Panc1 (cell line): Measurements from ENCODE around the gene MYLK. TPM values are rescaled to one million over a fixed set of nuclear protein-coding genes. Genes with fewer than 3 reads are reported as not detected.

ENCODE experiments used
- ATAC-seq: fragments of 200-7000 bp; cut with Tn5 transposase; 2 replicates; pipeline ENCODE4 v1.9.1; 2020; ENCODE audit warnings: mild to moderate bottlenecking, moderate library complexity
- BruUV-seq: library from RNA; stranded (reverse); fragments of 400-500 nt; replicated peaks from 2 replicates; lab custom pipeline; 2021; lab: Mats Ljungman, UMichigan
- CTCF ChIA-PET: fragments of 300-600 bp; sonication (Branson Sonifier 250); formaldehyde crosslinking; loops from one replicate; lab custom pipeline; 2022; ENCODE audit warnings: antibody characterized with exemption; lab: Charles Lee
- POLR2A ChIA-PET: fragments of 300-600 bp; sonication (Branson Sonifier 250); formaldehyde crosslinking; loops from one replicate; lab custom pipeline; 2022; ENCODE audit warnings: antibody characterized with exemption; lab: Charles Lee
- DNase-seq: peaks from one replicate; pipeline ENCODE4 v3.0.0-alpha.2; 2010; ENCODE audit warnings: low read depth, low spot score
- H3K27ac ChIP-seq: 2 replicates; pipeline ENCODE4 v1.5.1; 2011; ENCODE audit warnings: mild to moderate bottlenecking, low read length, inconsistent platforms
- H3K27me3 ChIP-seq: fragments of 200-500 bp; sonication (Bioruptor generic); 2 replicates; pipeline ENCODE4 v1.6.0; 2014; ENCODE audit warnings: low read length, inconsistent platforms; ENCODE audit not compliant: control insufficient read depth, insufficient read depth
- H3K36me3 ChIP-seq: fragments of 200-500 bp; sonication (Bioruptor generic); 2 replicates; pipeline ENCODE4 v1.5.1; 2014; ENCODE audit warnings: inconsistent platforms, mild to moderate bottlenecking, low read length, moderate library complexity; ENCODE audit not compliant: control insufficient read depth, insufficient read depth
- H3K4me1 ChIP-seq: 2 replicates; pipeline ENCODE4 v1.5.1; 2011; ENCODE audit warnings: inconsistent platforms, mild to moderate bottlenecking, low read length, moderate library complexity; ENCODE audit not compliant: control insufficient read depth, insufficient read depth
- H3K4me3 ChIP-seq, 2 experiments: 2 replicates each; pipeline ENCODE4 v1.5.1; 2011 to 2012; ENCODE audit warnings: low read depth in 2 of 2, low read length in 2 of 2, mild to moderate bottlenecking in 2 of 2, inconsistent platforms in 1 of 2, moderate library complexity in 1 of 2
- H3K9me3 ChIP-seq: fragments of 200-500 bp; sonication (Bioruptor generic); 2 replicates; pipeline ENCODE4 v1.5.1; 2014; ENCODE audit warnings: low read depth, mild to moderate bottlenecking, inconsistent platforms, low read length, moderate library complexity; ENCODE audit not compliant: control insufficient read depth, insufficient read depth
- CTCF ChIP-seq: fragments of 450-650 bp; IDR thresholded peaks from 2 replicates; pipeline ENCODE4 v1.5.1; 2017; ENCODE audit warnings: mild to moderate bottlenecking
- POLR2AphosphoS5 ChIP-seq: IDR thresholded peaks from 2 replicates; pipeline ENCODE4 v1.6.1; 2012; ENCODE audit warnings: mild to moderate bottlenecking, low read depth, low read length, moderate library complexity
- SIN3A ChIP-seq: IDR thresholded peaks from 2 replicates; pipeline ENCODE4 v1.6.1; 2012; ENCODE audit warnings: low read depth, mild to moderate bottlenecking, low read length, moderate library complexity, borderline replicate concordance; ENCODE audit not compliant: insufficient read depth
- TCF7L2 ChIP-seq: IDR thresholded peaks from 2 replicates; pipeline ENCODE4 v1.6.1; 2011; ENCODE audit warnings: mild to moderate bottlenecking, low read depth, low read length, inconsistent platforms
- in situ Hi-C: cut with HindIII; loops from 2 replicates; pipeline ENCODE4 v1.10.0; 2016; ENCODE audit warnings: low sequenced_read_pairs, low pct_unique_long_range_greater_than_20kb
- intact Hi-C: fragments of 100-400 bp; cut with micrococcal nuclease; formaldehyde crosslinking; loops from one replicate; pipeline ENCODE4 v1.10.0; 2022; ENCODE audit not compliant: unreplicated experiment
- total RNA-seq: library from RNA; stranded (reverse); gene quantifications from one replicate; pipeline ENCODE4 v1.2.1, GENCODE V29; 2021; ENCODE audit not compliant: unreplicated experiment
- TF ChIP-seq, protein P1 (sequence below), 2 experiments: IDR thresholded peaks; 2 replicates each; pipeline ENCODE4 v1.6.1; 2011 to 2012; ENCODE audit warnings: low read depth in 2 of 2, control low read depth in 1 of 2, low read length in 1 of 2, mild to moderate bottlenecking in 1 of 2, moderate library complexity in 1 of 2; ENCODE audit not compliant: insufficient read depth in 1 of 2

The MYLK gene
- total RNA-seq, 1 experiment from 2014 or later: 29.7 TPM

GRCh38 chr3:123926396-123926795 is 42.3 kb upstream of the MYLK start:
- H3K9me3 ChIP-seq: no peaks in the 10 kb centered on the region
- H3K4me3 ChIP-seq: no peak overlapping the region
- DNase-seq (no peak), ATAC-seq (no peak)
- intact Hi-C loops: no loop called here
- ChIA-PET CTCF (interaction anchor here (0.6 kb wide), 1 partner anchor 15 kb away, joined by 3 read pairs; no protein-coding TSS in a partner anchor), POLR2A (no interaction called here)
- H3K36me3 ChIP-seq: peaks cover 7% of the 10 kb centered on the region
- no peak for TF ChIP-seq CTCF
- TF ChIP-seq, protein P1, sequence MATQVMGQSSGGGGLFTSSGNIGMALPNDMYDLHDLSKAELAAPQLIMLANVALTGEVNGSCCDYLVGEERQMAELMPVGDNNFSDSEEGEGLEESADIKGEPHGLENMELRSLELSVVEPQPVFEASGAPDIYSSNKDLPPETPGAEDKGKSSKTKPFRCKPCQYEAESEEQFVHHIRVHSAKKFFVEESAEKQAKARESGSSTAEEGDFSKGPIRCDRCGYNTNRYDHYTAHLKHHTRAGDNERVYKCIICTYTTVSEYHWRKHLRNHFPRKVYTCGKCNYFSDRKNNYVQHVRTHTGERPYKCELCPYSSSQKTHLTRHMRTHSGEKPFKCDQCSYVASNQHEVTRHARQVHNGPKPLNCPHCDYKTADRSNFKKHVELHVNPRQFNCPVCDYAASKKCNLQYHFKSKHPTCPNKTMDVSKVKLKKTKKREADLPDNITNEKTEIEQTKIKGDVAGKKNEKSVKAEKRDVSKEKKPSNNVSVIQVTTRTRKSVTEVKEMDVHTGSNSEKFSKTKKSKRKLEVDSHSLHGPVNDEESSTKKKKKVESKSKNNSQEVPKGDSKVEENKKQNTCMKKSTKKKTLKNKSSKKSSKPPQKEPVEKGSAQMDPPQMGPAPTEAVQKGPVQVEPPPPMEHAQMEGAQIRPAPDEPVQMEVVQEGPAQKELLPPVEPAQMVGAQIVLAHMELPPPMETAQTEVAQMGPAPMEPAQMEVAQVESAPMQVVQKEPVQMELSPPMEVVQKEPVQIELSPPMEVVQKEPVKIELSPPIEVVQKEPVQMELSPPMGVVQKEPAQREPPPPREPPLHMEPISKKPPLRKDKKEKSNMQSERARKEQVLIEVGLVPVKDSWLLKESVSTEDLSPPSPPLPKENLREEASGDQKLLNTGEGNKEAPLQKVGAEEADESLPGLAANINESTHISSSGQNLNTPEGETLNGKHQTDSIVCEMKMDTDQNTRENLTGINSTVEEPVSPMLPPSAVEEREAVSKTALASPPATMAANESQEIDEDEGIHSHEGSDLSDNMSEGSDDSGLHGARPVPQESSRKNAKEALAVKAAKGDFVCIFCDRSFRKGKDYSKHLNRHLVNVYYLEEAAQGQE (IDR thresholded peaks at IDR 0.05; ENCODE audit: insufficient read depth in 1 of 2, low read depth in 2 of 2, low read length in 1 of 2): no peak
- TF ChIP-seq POLR2AphosphoS5: no peak
- TF ChIP-seq TCF7L2: no peak
- TF ChIP-seq SIN3A: no peak
- H3K27me3 ChIP-seq: no peaks in the 10 kb centered on the region
- no peak overlapping the region for H3K27ac ChIP-seq
- no peaks in the 10 kb centered on the region for H3K4me1 ChIP-seq
- in situ Hi-C loops: no loop called here
- BruUV-seq: no TSS peak

DNA sequence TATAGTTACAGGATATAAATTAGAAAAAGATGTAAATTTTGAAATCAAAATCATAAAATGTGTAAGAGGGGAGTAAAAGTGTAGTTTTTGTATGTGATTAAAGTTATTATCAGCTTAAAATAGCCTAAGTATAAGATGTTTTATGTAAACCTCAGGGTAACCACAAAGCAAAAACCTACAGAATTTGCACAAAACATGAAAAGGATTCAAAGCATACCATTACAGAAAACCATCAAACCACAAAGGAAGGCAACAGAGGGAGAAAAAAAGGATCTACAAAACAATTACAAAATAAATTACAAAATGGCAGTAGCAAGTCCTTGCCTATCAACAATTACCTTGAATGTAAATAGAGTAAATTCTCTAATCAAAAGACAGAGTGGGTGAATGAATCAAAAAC is 36.7 kb upstream of the MYLK start:
- Histone ChIP-seq H3K9me3 (peaks cover 3% of the 10 kb centered on the region; the same call in 1 of the 2 replicates), H3K27ac (no peak overlapping the region), H3K4me1 (no peaks in the 10 kb centered on the region), H3K27me3 (no peaks in the 10 kb centered on the region), H3K4me3 (no peak overlapping the region), H3K36me3 (no peaks in the 10 kb centered on the region)
- no peak for ATAC-seq
- no peak for DNase-seq
- TF ChIP-seq, protein P1 (IDR thresholded peaks at IDR 0.05; ENCODE audit: insufficient read depth in 1 of 2, low read depth in 2 of 2, low read length in 1 of 2): no peak
- no peak for TF ChIP-seq SIN3A
- no peak for TF ChIP-seq CTCF
- TF ChIP-seq TCF7L2: no peak
- no peak for TF ChIP-seq POLR2AphosphoS5
- ChIA-PET POLR2A (no interaction called here), CTCF (no interaction called here)
- no TSS peak for BruUV-seq
- intact Hi-C loops (no loop called here), in situ Hi-C loops (no loop called here)
